Right hindlimb (tissue), 1 donor: ENCODE results near the gene PLOD2.

Experiments
- DNase-seq: peaks from one replicate; pipeline ENCODE4 v3.0.0-alpha.2; 2018

Gene PLOD2

DNA sequence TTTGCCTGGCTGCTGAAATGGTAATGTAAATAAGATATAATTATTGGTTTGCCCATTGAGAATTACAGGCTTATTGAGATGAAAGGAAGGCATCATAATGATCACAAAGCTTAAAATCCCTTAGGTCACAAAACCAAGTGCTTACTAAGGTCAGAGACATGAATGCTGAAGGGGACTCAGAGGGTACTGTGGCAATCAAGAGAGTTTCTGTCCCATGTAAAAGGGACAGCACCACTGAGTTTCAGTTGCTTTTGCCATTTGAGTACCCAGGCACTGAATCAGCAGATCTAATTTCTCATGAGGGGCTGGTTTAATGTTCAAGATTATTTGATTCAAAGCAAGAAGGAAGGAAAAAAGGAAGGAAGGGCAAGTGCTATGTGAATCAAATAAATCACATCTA, 127.0 kb downstream of the PLOD2 start:
- no peak for DNase-seq

DNA sequence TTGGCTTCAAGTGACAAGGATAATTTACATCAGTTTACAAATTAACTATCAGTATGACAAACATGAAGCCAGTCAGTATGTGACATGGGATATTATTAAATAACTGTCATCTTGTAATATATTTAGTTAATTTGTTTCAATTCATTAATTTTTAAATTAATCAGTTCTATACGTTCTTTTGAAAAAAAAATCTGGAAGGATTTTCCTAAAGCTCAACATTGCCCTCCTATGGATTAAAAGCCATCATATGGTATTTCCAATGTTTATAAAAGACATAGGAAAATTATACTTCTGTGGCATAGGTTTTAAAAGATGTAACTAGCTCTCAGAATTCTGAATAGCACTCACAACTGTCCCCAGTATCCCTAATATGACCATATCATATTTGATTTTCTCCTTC, 134.4 kb downstream of the PLOD2 start:
- no peak for DNase-seq

DNA sequence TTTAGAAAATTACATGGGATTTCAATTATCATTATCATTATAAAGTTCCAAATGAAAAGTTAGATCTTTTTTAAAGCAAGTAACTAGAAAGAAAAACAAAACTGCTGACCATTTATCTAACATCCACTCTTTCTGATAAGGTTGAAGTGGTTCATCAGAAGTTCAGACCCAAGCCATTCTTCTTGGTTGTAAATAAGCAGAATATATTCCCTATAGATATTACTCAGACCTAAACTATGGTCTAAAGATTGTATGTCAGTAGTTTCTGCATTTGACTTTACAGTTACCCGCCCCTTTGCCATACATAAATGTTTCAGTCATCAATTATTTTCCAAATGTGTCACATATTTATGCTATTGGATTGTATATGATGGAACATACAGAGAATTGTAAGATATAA, 136.7 kb downstream of the PLOD2 start:
- no peak for DNase-seq

DNA sequence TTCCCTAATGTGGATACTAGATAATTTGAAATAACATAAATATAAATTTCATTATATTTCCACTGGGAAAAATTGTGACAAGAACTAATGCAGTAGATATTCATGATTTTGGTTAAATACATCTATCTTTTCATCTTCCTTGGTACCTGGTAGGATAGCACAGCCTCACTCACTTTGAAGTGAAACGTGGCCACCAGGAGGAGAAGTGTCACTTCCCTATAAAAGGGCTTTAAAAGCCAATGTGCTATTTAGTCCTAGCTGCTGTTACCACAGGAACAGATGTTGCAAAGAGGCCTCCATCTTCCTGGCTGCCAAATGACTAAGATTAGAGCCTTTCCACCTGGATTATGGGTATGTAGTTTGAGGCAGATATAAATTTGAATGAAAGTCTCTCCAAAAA, 140.0 kb downstream of the PLOD2 start:
- no peak for DNase-seq

DNA sequence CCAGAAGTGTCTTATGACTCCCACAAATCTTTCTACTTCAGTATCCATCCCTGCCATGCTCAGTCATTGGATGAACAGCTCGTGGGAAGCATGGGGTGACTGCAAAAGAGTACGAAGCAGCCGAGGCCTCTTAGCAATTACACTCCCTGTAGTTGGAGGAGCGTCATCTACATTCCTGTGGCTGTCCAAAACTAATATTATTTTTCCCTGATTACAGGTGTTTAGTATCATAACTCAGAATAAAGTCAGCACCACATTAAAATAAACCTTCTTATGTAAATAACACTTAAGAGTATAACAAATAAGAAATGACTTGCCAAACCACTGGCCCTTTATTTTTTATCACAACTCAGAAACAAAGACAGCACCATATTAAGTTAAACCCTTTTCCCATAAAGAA, 141.5 kb downstream of the PLOD2 start:
- no peak for DNase-seq
